ENCODE data around the gene SYTL2.

DNA sequence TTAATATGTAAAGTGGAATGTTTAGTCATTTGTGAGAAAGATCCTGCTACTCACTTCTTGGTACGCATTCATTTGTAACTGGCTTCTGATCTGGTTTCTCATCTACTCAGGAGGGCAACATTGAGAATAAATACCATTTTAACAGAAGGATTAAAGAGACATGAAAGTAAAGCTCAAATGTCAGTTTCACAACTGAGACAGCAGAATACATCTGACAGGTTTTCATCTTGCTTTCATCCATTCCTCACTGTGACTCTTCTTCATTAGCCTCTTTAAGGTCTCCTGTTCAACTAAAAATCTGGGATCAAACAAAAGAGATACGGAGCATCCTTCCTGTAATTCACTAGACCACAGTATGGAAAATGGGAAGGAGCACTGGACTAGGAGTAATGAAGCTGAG is 93.5 kb downstream of the SYTL2 start:
- no peak for TF ChIP-seq POLR2A (IDR thresholded peaks at IDR 0.05)
- TF ChIP-seq, protein P1, sequence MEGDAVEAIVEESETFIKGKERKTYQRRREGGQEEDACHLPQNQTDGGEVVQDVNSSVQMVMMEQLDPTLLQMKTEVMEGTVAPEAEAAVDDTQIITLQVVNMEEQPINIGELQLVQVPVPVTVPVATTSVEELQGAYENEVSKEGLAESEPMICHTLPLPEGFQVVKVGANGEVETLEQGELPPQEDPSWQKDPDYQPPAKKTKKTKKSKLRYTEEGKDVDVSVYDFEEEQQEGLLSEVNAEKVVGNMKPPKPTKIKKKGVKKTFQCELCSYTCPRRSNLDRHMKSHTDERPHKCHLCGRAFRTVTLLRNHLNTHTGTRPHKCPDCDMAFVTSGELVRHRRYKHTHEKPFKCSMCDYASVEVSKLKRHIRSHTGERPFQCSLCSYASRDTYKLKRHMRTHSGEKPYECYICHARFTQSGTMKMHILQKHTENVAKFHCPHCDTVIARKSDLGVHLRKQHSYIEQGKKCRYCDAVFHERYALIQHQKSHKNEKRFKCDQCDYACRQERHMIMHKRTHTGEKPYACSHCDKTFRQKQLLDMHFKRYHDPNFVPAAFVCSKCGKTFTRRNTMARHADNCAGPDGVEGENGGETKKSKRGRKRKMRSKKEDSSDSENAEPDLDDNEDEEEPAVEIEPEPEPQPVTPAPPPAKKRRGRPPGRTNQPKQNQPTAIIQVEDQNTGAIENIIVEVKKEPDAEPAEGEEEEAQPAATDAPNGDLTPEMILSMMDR (IDR thresholded peaks at IDR 0.05) = no peak
- no peak for TF ChIP-seq POLR2AphosphoS5 (IDR thresholded peaks at IDR 0.05)
